B cell (primary cell): Measurements from ENCODE around the gene TNFSF12. TPM values are rescaled to one million over a fixed set of nuclear protein-coding genes. Genes with fewer than 3 reads are reported as not detected.
A peak's percentile ranks its signal among the peaks of the same experiment; 100 is the strongest.

Source experiments
- ATAC-seq: fragments of 200-7000 bp; cut with Tn5 transposase; one replicate; pipeline ENCODE4 v1.10.0; 2021; ENCODE audit warnings: low read depth, mild to moderate bottlenecking, moderate number of reproducible peaks, moderate library complexity
- CTCF ChIA-PET: fragments of 350-600 bp; sonication (Branson Sonifier 250); formaldehyde crosslinking; loops from one replicate; lab custom pipeline; 2021; ENCODE audit warnings: antibody characterized with exemption, inconsistent platforms; lab: Charles Lee
- POLR2A ChIA-PET: fragments of 350-600 bp; sonication (Branson Sonifier 250); formaldehyde crosslinking; loops from one replicate; lab custom pipeline; 2021; ENCODE audit warnings: antibody characterized with exemption; lab: Charles Lee
- DNase-seq: peaks from one replicate; pipeline ENCODE4 v3.0.0; 2013
- H2AFZ ChIP-seq: 2 replicates; pipeline ENCODE4 v1.6.1; 2012; ENCODE audit warnings: mild to moderate bottlenecking, low read depth, low read length; ENCODE audit not compliant: insufficient read depth, poor library complexity, severe bottlenecking
- H3K27ac ChIP-seq, 2 donors: 1 replicate in 1 of 2; 2 replicates in 1 of 2; pipeline ENCODE4 v1.5.1; 2012 to 2013; ENCODE audit warnings: low read length in 2 of 2, mild to moderate bottlenecking in 2 of 2, moderate library complexity in 1 of 2
- H3K27me3 ChIP-seq, 4 experiments: fragments of 200-600 bp in 1 of 4; sonication (generic) in 1 of 4; replicated peaks in 1 of 4; 1 replicate in 2 of 4; 2 replicates in 2 of 4; pipeline versions ENCODE4 v1.6.1 to v1.7.0; 2013 to 2016; ENCODE audit warnings: low read length in 3 of 4, mild to moderate bottlenecking in 2 of 4, mixed read lengths in 1 of 4, moderate library complexity in 1 of 4; ENCODE audit not compliant: insufficient read depth in 4 of 4, control insufficient read depth in 3 of 4; ENCODE audit errors: control extremely low read depth in 1 of 4
- H3K36me3 ChIP-seq, 2 experiments: replicated peaks in 1 of 2; 1 replicate in 1 of 2; 2 replicates in 1 of 2; pipeline versions ENCODE4 v1.6.1 to v1.7.1; 2013; ENCODE audit warnings: low read length in 1 of 2; ENCODE audit not compliant: insufficient read depth in 2 of 2, control insufficient read depth in 1 of 2; ENCODE audit errors: control extremely low read depth in 1 of 2, extremely low read depth in 1 of 2
- H3K4me1 ChIP-seq, 2 donors: fragments of 200-600 bp in 1 of 2; sonication (generic) in 1 of 2; 1 replicate in 1 of 2; 2 replicates in 1 of 2; pipeline versions ENCODE4 v1.5.1 to v1.6.1; 2013 to 2017; ENCODE audit warnings: low read length in 2 of 2; ENCODE audit not compliant: control insufficient read depth in 2 of 2, insufficient read depth in 2 of 2
- H3K4me2 ChIP-seq: replicated peaks from 2 replicates; pipeline ENCODE3; 2012; ENCODE audit warnings: mild to moderate bottlenecking, low read depth, low read length; ENCODE audit not compliant: poor library complexity, severe bottlenecking
- H3K4me3 ChIP-seq, 5 experiments: fragments of 200-600 bp in 1 of 5; sonication (generic) in 1 of 5; 1 replicate in 3 of 5; 2 replicates in 2 of 5; pipeline versions ENCODE4 v1.5.1 to v1.7.0; 2011 to 2016; ENCODE audit warnings: low read length in 4 of 5, mild to moderate bottlenecking in 4 of 5, low read depth in 2 of 5, control low read depth in 1 of 5, moderate library complexity in 1 of 5; ENCODE audit not compliant: insufficient read depth in 1 of 5; ENCODE audit errors: control extremely low read depth in 1 of 5, extremely low read depth in 1 of 5
- H3K79me2 ChIP-seq: fragments of 200-600 bp; sonication (generic); one replicate; pipeline ENCODE4 v1.6.0; 2016; ENCODE audit warnings: low read length; ENCODE audit not compliant: control insufficient read depth, insufficient read depth
- H3K9ac ChIP-seq: fragments of 200-600 bp; sonication (generic); 2 replicates; pipeline ENCODE4 v1.6.1; 2017; ENCODE audit warnings: mild to moderate bottlenecking, low read length, moderate library complexity
- H3K9me3 ChIP-seq, 3 donors: one replicate each; pipeline versions ENCODE4 v1.6.1 to v1.7.1; 2013; ENCODE audit warnings: low read length in 2 of 3; ENCODE audit not compliant: control insufficient read depth in 2 of 3, insufficient read depth in 1 of 3; ENCODE audit errors: control extremely low read depth in 1 of 3
- H4K20me1 ChIP-seq: 2 replicates; pipeline ENCODE4 v1.6.0; 2012; ENCODE audit warnings: mild to moderate bottlenecking, low read length; ENCODE audit not compliant: insufficient read depth, control insufficient read depth, poor library complexity, severe bottlenecking
- H3K27ac Mint-ChIP-seq: one replicate; pipeline ENCODE4 v1.8.0; 2021; ENCODE audit warnings: mixed read lengths
- H3K27me3 Mint-ChIP-seq: one replicate; pipeline ENCODE4 v1.8.0; 2021; ENCODE audit warnings: mixed read lengths
- H3K4me1 Mint-ChIP-seq: one replicate; pipeline ENCODE4 v1.8.0; 2021; ENCODE audit warnings: mixed read lengths
- H3K4me3 Mint-ChIP-seq: one replicate; pipeline ENCODE4 v1.8.0; 2021; ENCODE audit warnings: mixed read lengths
- H3K9me3 Mint-ChIP-seq: one replicate; pipeline ENCODE4 v1.8.0; 2022; ENCODE audit warnings: mixed read lengths; ENCODE audit not compliant: insufficient read depth
- EZH2 ChIP-seq: IDR thresholded peaks from 2 replicates; pipeline ENCODE4 v1.6.1; 2012; ENCODE audit warnings: borderline replicate concordance, low read depth, mild to moderate bottlenecking, moderate library complexity, low read length; ENCODE audit not compliant: insufficient read depth, poor library complexity, severe bottlenecking
- WGBS: methylation state at CpG from one replicate; pipeline ENCODE4 v1.1.5; 2013; ENCODE audit warnings: missing lambda C conversion rate; ENCODE audit not compliant: insufficient coverage; 5-methylcytosine and 5-hydroxymethylcytosine counted together
- intact Hi-C: fragments of 100-400 bp; cut with micrococcal nuclease; formaldehyde crosslinking; loops from one replicate; pipeline ENCODE4 v1.10.0; 2022
- polyA plus RNA-seq: library from polyadenylated mRNA; depleted of rRNA; stranded (reverse); fragments of >200 nt; gene quantifications from 2 replicates; pipeline ENCODE4 v1.2.3, GENCODE V29; 2012
- total RNA-seq, 2 donors: library from RNA; stranded (reverse); fragments of 120-200 nt in 1 of 2; gene quantifications; 1 replicate in 1 of 2; 2 replicates in 1 of 2; pipeline versions ENCODE4 v1.2.3 to v1.2.4, GENCODE V29; 2013 to 2022
- TF ChIP-seq, protein P1 (sequence below): fragments of 200-600 bp; IDR thresholded peaks from one replicate; pipeline ENCODE4 v1.8.0; 2022; ENCODE audit warnings: antibody characterized with exemption, mild to moderate bottlenecking

TNFSF12 gene
- total and polyA plus RNA-seq, 2 donors (not counting 1 experiment from before 2014, with no cell fraction given) = 40.6 to 53.4 TPM

- Mint-ChIP-seq H3K27ac (no peak overlapping the region), H3K4me3 (no peak overlapping the region), H3K27me3 (no peaks in the 10 kb centered on the region), H3K9me3 (no peaks in the 10 kb centered on the region), H3K4me1 (no peaks in the 10 kb centered on the region)
- Histone ChIP-seq H3K36me3 (peaks cover 11 to 66% of the 10 kb centered on the region in 2 experiments), H2AFZ (no peak overlapping the region), H3K4me3 (no peak overlapping the region), H4K20me1 (no peaks in the 10 kb centered on the region), H3K9ac (no peak overlapping the region), H3K9me3 (no peaks in the 10 kb centered on the region), H3K4me1 (no peaks in the 10 kb centered on the region), H3K27ac (no peak overlapping the region), H3K27me3 (no peaks in the 10 kb centered on the region), H3K4me2 (no peak overlapping the region), H3K79me2 (no peaks in the 10 kb centered on the region)
- TF ChIP-seq, protein P1, sequence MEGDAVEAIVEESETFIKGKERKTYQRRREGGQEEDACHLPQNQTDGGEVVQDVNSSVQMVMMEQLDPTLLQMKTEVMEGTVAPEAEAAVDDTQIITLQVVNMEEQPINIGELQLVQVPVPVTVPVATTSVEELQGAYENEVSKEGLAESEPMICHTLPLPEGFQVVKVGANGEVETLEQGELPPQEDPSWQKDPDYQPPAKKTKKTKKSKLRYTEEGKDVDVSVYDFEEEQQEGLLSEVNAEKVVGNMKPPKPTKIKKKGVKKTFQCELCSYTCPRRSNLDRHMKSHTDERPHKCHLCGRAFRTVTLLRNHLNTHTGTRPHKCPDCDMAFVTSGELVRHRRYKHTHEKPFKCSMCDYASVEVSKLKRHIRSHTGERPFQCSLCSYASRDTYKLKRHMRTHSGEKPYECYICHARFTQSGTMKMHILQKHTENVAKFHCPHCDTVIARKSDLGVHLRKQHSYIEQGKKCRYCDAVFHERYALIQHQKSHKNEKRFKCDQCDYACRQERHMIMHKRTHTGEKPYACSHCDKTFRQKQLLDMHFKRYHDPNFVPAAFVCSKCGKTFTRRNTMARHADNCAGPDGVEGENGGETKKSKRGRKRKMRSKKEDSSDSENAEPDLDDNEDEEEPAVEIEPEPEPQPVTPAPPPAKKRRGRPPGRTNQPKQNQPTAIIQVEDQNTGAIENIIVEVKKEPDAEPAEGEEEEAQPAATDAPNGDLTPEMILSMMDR = no peak
- TF ChIP-seq EZH2 = no peak
- intact Hi-C loops = no loop called here
- CTCF ChIA-PET = interaction anchor here (0.8 to 19.2 kb wide), 3 partner anchors 44 to 76 kb away, joined by 3 to 666 read pairs (median 111); partner anchors contain the start of genes MPDU1, SENP3, SOX15 and TNFSF12
- ATAC-seq (no peak), DNase-seq (peak; percentile 28)
- POLR2A ChIA-PET = no interaction called here
- 93% methylated on average over 8 of the region's 10 CpGs for WGBS
Measured at GRCh38 chr17:7511108-7511507, 37.8 kb upstream of the TNFSF12 start.

GRCh38 chr17:7512105-7512504 lies 36.8 kb upstream of the TNFSF12 start:
- H3K4me3 ChIP-seq = no peak overlapping the region
- no peak overlapping the region for H3K4me2 ChIP-seq
- ChIA-PET CTCF (interaction anchor here (0.6 to 19.2 kb wide), 4 partner anchors 40 to 157 kb away, joined by 4 to 666 read pairs (median 62); partner anchors contain the start of genes MPDU1, SENP3, SOX15 and TMEM95), POLR2A (no interaction called here)
- H4K20me1 ChIP-seq = no peaks in the 10 kb centered on the region
- no peaks in the 10 kb centered on the region for H3K4me1 ChIP-seq
- H3K9me3 ChIP-seq = no peaks in the 10 kb centered on the region
- H3K79me2 ChIP-seq = no peaks in the 10 kb centered on the region
- no peak overlapping the region for H3K27ac Mint-ChIP-seq
- no peak overlapping the region for H2AFZ ChIP-seq
- intact Hi-C loops = no loop called here
- no peak overlapping the region for H3K4me3 Mint-ChIP-seq
- DNase-seq = peak; percentile 21
- TF ChIP-seq, protein P1 = no peak
- no peak for TF ChIP-seq EZH2
- H3K9ac ChIP-seq = no peak overlapping the region
- H3K4me1 Mint-ChIP-seq = no peaks in the 10 kb centered on the region
- ATAC-seq = no peak
- no peak overlapping the region for H3K27ac ChIP-seq
- H3K27me3 ChIP-seq = no peaks in the 10 kb centered on the region
- 95% methylated on average over 15 of the region's 15 CpGs for WGBS
- H3K9me3 Mint-ChIP-seq = no peaks in the 10 kb centered on the region
- H3K36me3 ChIP-seq = peaks cover 9 to 59% of the 10 kb centered on the region in 2 experiments
- no peaks in the 10 kb centered on the region for H3K27me3 Mint-ChIP-seq
